GM13977 (cell line): Measurements from ENCODE around the gene NOX5.

ENCODE experiments used
- DNase-seq: peaks from one replicate; pipeline ENCODE4 v3.0.0; 2012; ENCODE audit warnings: low spot score
- in situ Hi-C: fragments of 300-500 bp; cut with MboI; formaldehyde crosslinking; loops from one replicate; pipeline ENCODE4 v1.12.0; 2022; ENCODE audit warnings: low sequenced_read_pairs, low pct_unique_long_range_greater_than_20kb, mixed read lengths, inconsistent platforms; ENCODE audit not compliant: unreplicated experiment
- TF ChIP-seq, protein P1 (sequence below): IDR thresholded peaks from 2 replicates; pipeline ENCODE4 v1.5.1; 2012; ENCODE audit warnings: mild to moderate bottlenecking, control low read depth; ENCODE audit not compliant: insufficient read depth; ENCODE audit errors: extremely low read depth, missing control alignments

NOX5 gene

DNA sequence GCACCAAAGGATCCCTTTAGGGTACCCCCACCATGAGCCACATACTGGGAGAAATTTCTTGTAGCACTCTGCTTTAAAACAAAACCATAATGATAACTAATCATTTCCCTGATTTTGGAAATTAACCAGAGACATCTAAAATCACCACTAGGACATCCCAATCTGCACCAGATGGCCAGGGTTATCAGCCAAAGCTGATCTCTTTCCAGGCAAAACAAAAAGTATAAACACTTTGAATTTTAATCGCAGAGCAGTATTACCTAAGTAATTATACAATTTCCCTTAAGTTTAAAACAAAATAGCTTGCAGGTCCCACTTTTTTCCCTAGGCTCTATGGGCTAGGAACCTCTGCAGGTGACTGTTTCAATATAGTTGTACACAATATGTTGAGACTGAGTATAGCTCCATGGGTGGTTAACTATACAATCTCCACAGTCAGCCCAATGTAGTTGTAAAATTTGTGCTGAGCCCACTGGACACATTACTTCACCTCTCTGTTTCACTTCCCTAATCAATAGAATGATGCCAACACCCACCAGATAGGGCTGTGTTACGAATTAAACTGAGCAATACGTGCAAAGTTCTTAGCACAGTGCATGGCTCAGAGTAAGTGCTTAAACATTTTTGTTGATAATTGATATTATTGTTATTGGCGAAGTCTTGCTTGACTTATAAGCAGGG is 629 bp upstream of the NOX5 start:
- in situ Hi-C loops: no loop called here
- no peak for DNase-seq
- TF ChIP-seq, protein P1, sequence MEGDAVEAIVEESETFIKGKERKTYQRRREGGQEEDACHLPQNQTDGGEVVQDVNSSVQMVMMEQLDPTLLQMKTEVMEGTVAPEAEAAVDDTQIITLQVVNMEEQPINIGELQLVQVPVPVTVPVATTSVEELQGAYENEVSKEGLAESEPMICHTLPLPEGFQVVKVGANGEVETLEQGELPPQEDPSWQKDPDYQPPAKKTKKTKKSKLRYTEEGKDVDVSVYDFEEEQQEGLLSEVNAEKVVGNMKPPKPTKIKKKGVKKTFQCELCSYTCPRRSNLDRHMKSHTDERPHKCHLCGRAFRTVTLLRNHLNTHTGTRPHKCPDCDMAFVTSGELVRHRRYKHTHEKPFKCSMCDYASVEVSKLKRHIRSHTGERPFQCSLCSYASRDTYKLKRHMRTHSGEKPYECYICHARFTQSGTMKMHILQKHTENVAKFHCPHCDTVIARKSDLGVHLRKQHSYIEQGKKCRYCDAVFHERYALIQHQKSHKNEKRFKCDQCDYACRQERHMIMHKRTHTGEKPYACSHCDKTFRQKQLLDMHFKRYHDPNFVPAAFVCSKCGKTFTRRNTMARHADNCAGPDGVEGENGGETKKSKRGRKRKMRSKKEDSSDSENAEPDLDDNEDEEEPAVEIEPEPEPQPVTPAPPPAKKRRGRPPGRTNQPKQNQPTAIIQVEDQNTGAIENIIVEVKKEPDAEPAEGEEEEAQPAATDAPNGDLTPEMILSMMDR: no peak

DNA sequence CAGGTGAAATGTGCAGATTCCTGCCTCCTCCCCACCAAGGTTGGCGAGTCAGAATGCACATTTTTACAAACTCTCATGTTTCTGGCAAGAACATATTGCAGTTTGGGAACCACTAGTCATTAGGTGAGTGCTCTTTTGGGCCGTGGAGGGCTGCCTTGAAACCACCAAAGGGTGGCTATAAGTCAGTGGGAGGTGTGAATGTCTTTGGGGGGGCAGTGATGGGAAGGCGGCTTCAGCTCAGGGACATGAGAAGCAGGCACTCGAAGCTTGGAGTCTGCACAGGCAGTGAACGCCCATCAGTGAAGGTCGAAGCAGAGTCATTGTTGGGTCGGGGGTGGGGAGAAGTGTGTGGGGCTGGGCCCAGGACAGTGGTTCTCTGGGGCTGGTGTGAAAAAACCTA is 1.1 kb downstream of the NOX5 start:
- no peak for DNase-seq
- TF ChIP-seq, protein P1: no peak
- in situ Hi-C loops: no loop called here

DNA sequence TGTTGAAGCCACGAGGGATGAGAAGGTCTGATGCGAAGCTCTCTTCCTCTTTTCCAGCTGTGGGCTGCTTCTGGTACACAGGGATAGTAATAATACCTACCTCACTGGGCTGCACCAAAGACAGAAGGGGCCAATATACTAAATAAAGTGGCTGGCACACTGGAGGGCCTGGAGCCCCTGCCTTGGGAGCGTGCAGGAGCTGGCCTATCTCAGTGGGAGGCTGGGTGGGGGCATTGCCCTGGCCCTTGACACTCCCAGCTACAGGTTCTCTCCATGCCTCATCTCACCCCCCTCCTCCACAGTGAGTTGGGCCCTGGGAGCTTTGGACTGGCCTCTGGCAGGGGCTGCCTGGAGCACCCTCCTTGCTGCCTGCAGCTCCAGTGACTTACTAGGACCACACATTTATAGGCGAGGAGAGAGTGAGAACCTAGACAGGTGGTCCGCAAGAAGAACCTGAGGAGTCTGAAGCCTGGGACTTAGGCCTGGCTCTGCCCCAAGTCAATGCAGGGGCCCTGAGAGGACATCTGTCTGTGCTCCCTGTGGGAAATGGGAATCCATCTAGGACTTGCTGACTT is 1.6 kb downstream of the NOX5 start:
- no peak for DNase-seq
- in situ Hi-C loops: no loop called here
- TF ChIP-seq, protein P1: no peak

DNA sequence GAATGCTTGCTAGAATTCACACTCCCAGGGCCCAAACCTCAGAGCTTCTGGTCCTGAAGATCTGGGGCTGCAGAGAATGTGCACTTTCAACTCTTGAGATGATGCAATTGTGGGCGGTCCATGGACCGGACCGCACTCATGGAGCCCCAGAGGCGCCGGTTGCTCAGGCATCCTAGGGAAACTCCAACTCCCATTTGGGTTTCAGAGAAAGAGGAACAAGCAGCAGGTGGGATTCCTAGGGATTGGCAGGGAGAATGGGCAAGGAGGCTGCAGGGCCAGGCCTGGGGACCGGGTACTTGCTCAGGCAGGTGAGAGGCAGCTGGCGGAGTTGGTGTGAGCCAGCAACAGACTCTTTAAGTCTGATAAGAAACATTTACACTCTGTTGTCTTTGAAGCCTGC is 3.5 kb downstream of the NOX5 start:
- no peak for DNase-seq
- in situ Hi-C loops: no loop called here
- TF ChIP-seq, protein P1: no peak

DNA sequence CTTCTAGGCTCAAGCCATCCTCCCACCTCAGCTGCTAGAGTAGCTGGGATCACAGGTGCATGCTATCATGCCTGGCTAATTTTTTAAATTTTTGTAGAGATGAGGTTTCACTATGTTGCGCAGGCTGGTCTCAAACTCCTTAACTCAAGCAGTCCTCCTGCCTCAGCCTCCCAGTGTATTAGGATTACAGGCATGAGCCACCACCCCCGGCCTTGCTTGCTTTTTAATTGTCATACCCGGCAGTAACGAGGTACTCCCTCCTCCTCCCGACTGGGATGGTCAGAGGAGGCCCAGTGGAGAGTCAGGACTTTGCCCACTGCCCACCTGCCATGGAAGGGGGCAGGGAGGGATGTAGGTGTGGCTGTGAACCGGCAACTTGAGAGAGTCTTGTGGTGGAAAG is 4.5 kb downstream of the NOX5 start:
- DNase-seq: no peak
- in situ Hi-C loops: no loop called here
- TF ChIP-seq, protein P1: no peak

DNA sequence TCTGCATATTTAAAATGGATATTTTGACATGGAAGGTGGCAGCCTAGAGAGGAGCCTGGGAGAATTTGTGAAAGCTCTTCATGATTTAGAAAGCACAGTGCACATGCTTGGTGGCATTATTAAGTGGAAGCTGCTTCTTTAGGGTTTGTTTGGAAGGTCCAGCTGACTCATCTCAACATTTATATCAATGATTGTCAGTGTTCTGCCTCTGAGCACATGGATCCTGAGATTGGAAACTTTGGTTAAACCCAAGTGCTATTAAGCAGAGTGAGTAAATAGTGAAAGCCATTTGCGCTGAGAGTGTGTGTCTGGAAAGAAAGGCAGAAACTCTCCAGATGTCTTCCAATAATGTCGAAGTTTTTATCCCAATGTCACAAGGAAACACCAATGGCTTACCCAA is 7.4 kb downstream of the NOX5 start:
- DNase-seq: no peak
- in situ Hi-C loops: no loop called here
- TF ChIP-seq, protein P1: no peak
